GM10248 (cell line): Measurements from ENCODE around the gene PNMA3.
"Not testable (repeated sequence)": the region's sequence is repeated elsewhere in the genome, so short reads cannot be mapped to it uniquely, and the experiment has no call there.

ENCODE experiments used
- CTCF ChIA-PET: fragments of 300-600 bp; sonication (Branson Sonifier 250); formaldehyde crosslinking; extraction: SDS; loops from one replicate; lab custom pipeline; 2021; ENCODE audit warnings: antibody characterized with exemption; lab: Yijun Ruan, JAX
- POLR2A ChIA-PET: fragments of 350-650 bp; sonication (Branson Sonifier 250); formaldehyde crosslinking; extraction: SDS; loops from one replicate; lab custom pipeline; 2020; ENCODE audit warnings: antibody characterized with exemption; lab: Yijun Ruan, JAX
- DNase-seq: peaks from one replicate; pipeline ENCODE4 v3.0.0; 2012; ENCODE audit errors: extremely low spot score
- TF ChIP-seq, protein P1 (sequence below): IDR thresholded peaks from 2 replicates; pipeline ENCODE4 v1.5.1; 2012; ENCODE audit warnings: mild to moderate bottlenecking, low read depth; ENCODE audit errors: extremely low read depth, missing control alignments, control extremely low read depth

Gene PNMA3

DNA sequence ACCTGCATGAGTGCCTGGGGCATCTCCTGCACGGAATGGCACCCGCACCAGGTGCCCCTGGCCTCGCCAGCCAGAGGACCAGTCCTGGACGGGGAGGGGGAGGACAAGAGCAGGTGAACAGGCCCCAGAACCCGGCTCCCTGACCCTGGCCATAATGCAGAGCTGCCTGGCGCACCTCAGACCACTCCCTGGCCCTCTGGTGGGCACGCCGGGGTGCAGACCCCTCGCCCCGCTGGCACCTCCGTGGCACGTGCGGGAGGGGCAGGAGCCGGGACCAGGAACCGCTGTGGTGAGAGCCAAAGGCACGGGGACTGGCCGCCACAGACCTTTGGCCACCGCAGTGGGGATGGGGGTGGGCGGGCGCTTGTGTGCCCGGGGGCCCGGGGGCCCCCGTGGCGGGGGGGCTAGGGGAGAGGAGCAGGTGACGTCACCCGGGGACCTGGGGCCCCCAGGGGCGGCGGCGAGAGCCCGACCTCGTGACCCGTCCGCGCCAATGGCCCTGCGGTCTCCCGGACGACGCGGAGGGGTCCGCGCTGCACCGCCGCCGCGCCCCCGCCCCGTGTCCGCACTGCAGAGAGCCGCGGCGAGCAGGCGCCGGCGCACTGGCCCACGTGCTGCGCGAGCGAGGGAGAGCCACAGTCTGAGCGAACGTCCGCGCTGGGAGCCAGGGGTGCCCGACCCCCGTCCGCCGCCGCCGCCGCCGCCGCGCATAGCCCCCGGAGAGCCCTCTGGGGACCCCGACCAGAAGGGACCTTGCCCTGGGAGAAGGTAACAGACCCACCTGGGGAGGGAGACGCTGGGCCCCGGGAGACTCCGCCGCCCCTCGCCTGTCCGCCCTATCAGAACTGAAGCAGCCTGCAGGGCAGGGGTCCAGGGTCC is at the start of gene PNMA3:
PNMA3 (plus strand) TSS at position 600 of the 879 bp plus-strand sequence. CDS start 586 bp downstream, outside the sequence.
- TF ChIP-seq, protein P1, sequence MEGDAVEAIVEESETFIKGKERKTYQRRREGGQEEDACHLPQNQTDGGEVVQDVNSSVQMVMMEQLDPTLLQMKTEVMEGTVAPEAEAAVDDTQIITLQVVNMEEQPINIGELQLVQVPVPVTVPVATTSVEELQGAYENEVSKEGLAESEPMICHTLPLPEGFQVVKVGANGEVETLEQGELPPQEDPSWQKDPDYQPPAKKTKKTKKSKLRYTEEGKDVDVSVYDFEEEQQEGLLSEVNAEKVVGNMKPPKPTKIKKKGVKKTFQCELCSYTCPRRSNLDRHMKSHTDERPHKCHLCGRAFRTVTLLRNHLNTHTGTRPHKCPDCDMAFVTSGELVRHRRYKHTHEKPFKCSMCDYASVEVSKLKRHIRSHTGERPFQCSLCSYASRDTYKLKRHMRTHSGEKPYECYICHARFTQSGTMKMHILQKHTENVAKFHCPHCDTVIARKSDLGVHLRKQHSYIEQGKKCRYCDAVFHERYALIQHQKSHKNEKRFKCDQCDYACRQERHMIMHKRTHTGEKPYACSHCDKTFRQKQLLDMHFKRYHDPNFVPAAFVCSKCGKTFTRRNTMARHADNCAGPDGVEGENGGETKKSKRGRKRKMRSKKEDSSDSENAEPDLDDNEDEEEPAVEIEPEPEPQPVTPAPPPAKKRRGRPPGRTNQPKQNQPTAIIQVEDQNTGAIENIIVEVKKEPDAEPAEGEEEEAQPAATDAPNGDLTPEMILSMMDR: no peak
- ChIA-PET POLR2A (no interaction called here), CTCF (no interaction called here)
- no peak for DNase-seq

GRCh38 chrX:153017174-153017573 is 39.1 kb upstream of the PNMA3 start:
- CTCF ChIA-PET, DNase-seq, POLR2A ChIA-PET: not testable (repeated sequence)

DNA sequence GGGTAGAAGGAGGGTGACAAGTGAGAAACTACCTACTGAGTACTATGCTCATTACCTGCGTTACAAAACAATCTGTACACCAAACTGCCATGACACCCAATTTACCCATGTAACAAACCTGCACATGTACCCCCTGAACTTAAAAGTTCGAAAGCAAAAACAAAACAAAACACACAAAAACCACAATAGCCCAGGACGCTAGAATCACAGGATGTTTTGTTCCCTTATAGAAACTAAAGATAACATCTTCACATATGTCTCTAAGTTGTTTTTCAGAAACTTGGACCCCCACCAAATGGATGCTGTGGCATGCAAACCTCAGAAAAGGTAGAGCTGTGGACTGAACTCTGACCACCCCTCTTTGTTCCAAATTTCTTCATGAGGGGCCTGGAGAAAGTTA is 37.1 kb upstream of the PNMA3 start:
- no peak for DNase-seq
- TF ChIP-seq, protein P1: no peak
- ChIA-PET POLR2A (no interaction called here), CTCF (no interaction called here)

DNA sequence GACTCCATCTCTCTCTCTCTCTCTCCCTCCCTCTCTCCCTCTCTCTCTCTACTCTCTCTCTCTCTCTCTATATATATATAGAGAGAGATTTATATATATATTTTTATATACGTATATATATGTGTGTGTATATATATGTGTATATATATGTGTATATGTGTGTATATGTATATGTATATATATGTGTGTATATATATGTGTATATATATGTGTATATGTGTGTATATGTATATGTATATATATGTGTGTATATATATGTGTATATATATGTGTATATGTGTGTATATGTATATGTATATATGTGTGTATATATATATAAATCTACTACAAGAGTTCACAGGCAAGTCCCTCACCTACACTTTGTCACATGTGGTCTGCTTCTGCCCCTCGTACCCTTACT is 29.8 kb upstream of the PNMA3 start:
- POLR2A ChIA-PET, DNase-seq, CTCF ChIA-PET: not testable (repeated sequence)

DNA sequence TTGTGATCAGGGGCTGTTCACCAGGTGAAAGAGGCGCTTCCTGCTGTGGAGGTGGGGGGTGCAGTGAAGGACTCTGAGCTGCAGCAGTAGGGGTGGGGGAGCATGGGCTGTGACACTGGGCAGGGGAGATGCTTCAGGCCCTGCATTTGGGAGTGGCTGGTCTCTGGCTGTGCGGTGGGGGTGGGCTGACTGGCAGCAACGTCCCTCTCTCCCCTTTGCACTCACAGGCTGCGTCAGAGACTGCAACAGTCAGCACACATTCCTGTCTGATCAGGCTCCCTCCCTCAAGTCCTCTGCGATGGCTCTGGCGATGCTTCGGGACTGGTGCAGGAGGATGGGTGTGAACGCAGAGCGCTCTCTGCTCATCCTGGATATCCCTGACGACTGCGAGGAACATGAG is 27.8 kb upstream of the PNMA3 start:
- DNase-seq, POLR2A ChIA-PET, CTCF ChIA-PET: not testable (repeated sequence)

- POLR2A ChIA-PET: no interaction called here
- no peak for DNase-seq
- TF ChIP-seq, protein P1: no peak
- CTCF ChIA-PET: interaction anchor here (1.0 to 1.4 kb wide), 2 partner anchors 479 to 639 kb away, joined by 3 to 5 read pairs; no protein-coding TSS in a partner anchor
Measured at GRCh38 chrX:153029162-153029561, 27.1 kb upstream of the PNMA3 start.

- TF ChIP-seq, protein P1: no peak
- CTCF ChIA-PET: interaction anchor here (1.0 to 1.4 kb wide), 2 partner anchors 479 to 638 kb away, joined by 3 to 5 read pairs; no protein-coding TSS in a partner anchor
Measured at GRCh38 chrX:153029875-153030274, 26.4 kb upstream of the PNMA3 start.

DNA sequence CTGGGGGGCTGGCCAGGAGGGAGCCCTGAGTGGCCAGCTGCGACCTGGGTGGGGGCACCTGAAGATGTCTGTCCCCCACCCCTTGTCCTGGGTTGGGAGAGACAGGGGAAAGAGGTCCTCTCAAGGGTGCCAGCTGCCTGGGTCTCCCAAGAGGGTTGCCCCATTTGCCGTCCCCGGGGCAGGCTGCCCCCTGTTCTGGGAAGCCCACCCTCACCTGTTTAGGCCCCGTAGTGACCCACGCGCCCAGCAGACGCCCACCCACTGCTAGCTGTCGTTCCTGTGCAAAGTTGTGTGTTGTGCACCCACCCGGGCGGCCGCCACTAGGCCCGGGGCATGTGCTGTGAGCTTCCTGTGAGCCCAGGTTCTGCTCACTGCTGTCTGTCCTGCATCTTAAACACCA is 25.5 kb upstream of the PNMA3 start:
- CTCF ChIA-PET: interaction anchor here (0.9 kb wide), 1 partner anchor 89 kb away, joined by 3 read pairs; no protein-coding TSS in a partner anchor
- POLR2A ChIA-PET: interaction anchor here (0.5 kb wide), 1 partner anchor 72 kb away, joined by 3 read pairs; no protein-coding TSS in a partner anchor
- TF ChIP-seq, protein P1: no peak
- no peak for DNase-seq

More at GRCh38 chrX:153029875-153030274, 26.4 kb upstream of the PNMA3 start:
- POLR2A ChIA-PET: no interaction called here
- DNase-seq: no peak
